A549 (cell line): ENCODE data around the gene RAET1E.
"Not testable (repeated sequence)": the region's sequence is repeated elsewhere in the genome, so short reads cannot be mapped to it uniquely, and the experiment has no call there.

ENCODE experiments used
- CBX8 ChIP-seq: fragments of 200-600 bp; sonication (generic); IDR thresholded peaks from 2 replicates; pipeline ENCODE4 v1.6.1; 2016
- TF ChIP-seq, protein P1 (sequence below): fragments of >200 bp; sonication (Bioruptor Twin); formaldehyde crosslinking; IDR thresholded peaks from 3 replicates; pipeline ENCODE4 v1.5.1; 2016

DNA sequence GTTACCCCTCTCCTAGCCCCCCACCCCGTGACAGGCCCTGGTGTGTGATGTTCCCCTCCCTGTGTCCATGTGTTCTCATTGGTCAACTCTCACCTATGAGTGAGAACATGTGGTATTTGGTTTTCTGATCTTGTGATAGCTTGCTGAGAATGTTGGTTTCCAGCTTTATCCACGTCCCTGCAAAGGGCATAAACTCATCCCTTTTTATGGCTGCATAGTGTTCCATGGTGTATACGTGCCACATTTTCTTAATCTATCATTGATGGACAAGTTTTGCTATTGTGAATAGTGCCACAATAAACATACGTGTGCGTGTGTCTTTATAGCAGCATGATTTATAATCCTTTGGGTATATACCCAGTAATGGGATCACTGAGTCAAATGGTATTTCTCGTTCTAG, 6.0 kb downstream of the RAET1E start:
- TF ChIP-seq, protein P1, sequence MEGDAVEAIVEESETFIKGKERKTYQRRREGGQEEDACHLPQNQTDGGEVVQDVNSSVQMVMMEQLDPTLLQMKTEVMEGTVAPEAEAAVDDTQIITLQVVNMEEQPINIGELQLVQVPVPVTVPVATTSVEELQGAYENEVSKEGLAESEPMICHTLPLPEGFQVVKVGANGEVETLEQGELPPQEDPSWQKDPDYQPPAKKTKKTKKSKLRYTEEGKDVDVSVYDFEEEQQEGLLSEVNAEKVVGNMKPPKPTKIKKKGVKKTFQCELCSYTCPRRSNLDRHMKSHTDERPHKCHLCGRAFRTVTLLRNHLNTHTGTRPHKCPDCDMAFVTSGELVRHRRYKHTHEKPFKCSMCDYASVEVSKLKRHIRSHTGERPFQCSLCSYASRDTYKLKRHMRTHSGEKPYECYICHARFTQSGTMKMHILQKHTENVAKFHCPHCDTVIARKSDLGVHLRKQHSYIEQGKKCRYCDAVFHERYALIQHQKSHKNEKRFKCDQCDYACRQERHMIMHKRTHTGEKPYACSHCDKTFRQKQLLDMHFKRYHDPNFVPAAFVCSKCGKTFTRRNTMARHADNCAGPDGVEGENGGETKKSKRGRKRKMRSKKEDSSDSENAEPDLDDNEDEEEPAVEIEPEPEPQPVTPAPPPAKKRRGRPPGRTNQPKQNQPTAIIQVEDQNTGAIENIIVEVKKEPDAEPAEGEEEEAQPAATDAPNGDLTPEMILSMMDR = not testable (repeated sequence)
- not testable (repeated sequence) for TF ChIP-seq CBX8
